Measurements from ENCODE around the gene ZDHHC3. TPM values are rescaled to one million over a fixed set of nuclear protein-coding genes. Genes with fewer than 3 reads are reported as not detected.
"Not testable (repeated sequence)": the region's sequence is repeated elsewhere in the genome, so short reads cannot be mapped to it uniquely, and the experiment has no call there.

ZDHHC3 gene
- total and polyA plus RNA-seq, 8 donors, result 11.4 to 28.3 (median 18.7) TPM

DNA sequence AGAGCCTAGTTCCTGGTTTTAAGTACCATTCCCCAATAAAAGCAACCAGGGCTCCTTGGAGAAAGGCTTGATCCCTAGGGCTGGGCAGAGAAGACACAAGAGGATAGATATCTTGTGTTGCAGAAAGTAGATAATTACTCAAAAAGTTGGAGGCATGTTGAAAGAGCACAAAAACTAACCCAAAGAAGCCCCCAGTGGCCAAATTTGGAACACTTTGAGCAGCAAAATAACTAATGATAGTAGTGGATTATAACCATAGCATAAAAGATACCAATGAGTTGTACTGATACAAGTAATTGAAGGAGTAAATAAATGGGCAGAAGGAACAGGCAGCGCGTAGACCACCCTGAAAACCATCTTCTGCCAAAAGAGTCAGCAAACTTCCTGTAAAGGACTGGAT is 12.1 kb upstream of the ZDHHC3 start:
- Histone ChIP-seq H3K9me3 (no peaks in the 10 kb centered on the region), H3K4me3 (no peak overlapping the region), H3K27me3 (no peaks in the 10 kb centered on the region), H3K27ac (no peak overlapping the region), H3K36me3 (no peaks in the 10 kb centered on the region), H3K4me1 (peaks cover 13 to 17% (median 16%) of the 10 kb centered on the region in 3 donors)
- TF ChIP-seq, protein P1, sequence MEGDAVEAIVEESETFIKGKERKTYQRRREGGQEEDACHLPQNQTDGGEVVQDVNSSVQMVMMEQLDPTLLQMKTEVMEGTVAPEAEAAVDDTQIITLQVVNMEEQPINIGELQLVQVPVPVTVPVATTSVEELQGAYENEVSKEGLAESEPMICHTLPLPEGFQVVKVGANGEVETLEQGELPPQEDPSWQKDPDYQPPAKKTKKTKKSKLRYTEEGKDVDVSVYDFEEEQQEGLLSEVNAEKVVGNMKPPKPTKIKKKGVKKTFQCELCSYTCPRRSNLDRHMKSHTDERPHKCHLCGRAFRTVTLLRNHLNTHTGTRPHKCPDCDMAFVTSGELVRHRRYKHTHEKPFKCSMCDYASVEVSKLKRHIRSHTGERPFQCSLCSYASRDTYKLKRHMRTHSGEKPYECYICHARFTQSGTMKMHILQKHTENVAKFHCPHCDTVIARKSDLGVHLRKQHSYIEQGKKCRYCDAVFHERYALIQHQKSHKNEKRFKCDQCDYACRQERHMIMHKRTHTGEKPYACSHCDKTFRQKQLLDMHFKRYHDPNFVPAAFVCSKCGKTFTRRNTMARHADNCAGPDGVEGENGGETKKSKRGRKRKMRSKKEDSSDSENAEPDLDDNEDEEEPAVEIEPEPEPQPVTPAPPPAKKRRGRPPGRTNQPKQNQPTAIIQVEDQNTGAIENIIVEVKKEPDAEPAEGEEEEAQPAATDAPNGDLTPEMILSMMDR (IDR thresholded peaks at IDR 0.05), result peak in 1 of 4 donors; percentile 16
- intact Hi-C loops (cut with DNase I), result no loop called here
- 98% methylated on average over 2 of the region's 2 CpGs for WGBS, 2 donors
- DNase-seq, result no peak
- no peak for FAIRE-seq
- ATAC-seq, result no peak

DNA sequence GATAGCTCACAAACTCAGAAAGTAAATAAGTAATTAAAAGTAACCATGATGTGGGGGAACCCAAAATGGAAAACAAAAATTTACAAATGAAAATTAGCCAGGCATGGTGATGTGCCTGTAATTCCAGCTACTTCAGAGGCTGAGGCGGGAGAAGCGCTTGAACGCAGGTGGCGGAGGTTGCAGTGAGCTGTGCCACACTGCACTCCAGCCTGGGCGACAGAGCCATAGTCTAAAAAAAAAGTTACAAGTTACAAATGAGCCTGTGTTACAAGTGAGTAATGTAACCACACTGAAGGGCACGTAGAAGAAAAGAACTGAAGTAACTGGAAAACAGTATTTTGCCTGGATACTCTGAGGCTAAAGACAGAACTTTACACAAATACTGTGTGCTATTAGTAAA is 11.4 kb upstream of the ZDHHC3 start:
- Histone ChIP-seq H3K4me3 (no peak overlapping the region), H3K36me3 (no peaks in the 10 kb centered on the region), H3K27ac (no peak overlapping the region), H3K4me1 (peaks cover 19 to 21% (median 21%) of the 10 kb centered on the region in 3 donors), H3K27me3 (no peaks in the 10 kb centered on the region), H3K9me3 (no peaks in the 10 kb centered on the region)
- FAIRE-seq, result no peak
- TF ChIP-seq, protein P1 (IDR thresholded peaks at IDR 0.05), result no peak
- 94% methylated on average over 6 of the region's 6 CpGs for WGBS, 2 donors
- intact Hi-C loops (cut with DNase I), result no loop called here
- ATAC-seq, result no peak
- DNase-seq, result no peak

DNA sequence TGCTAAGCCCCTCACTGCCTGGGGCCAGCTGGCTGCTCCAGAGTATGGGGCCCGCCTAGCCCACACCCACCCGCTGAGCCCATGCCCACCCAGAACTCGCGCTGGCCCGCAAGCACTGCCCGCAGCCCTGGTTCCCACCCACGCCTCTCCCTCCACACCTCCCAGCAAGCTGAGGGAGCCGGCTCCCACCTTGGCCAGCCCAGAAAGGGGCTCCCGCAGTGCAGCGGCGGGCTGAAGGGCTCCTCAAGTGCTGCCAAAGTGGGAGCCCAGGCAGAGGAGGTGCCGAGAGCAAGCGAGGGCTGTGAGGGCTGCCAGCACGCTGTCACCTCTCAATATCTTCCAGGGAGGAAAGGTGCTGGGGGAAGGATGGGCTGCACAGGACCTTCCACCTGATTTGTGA is 10.4 kb upstream of the ZDHHC3 start:
- H3K9me3 ChIP-seq; ATAC-seq; intact Hi-C loops (cut with DNase I); DNase-seq; H3K27me3 ChIP-seq; H3K4me3 ChIP-seq; FAIRE-seq; H3K27ac ChIP-seq; H3K36me3 ChIP-seq: not testable (repeated sequence)
- peaks cover 22 to 24% (median 22%) of the 10 kb centered on the region in 3 donors for H3K4me1 ChIP-seq
- WGBS, 2 donors, result 97% methylated on average over 14 of the region's 14 CpGs

DNA sequence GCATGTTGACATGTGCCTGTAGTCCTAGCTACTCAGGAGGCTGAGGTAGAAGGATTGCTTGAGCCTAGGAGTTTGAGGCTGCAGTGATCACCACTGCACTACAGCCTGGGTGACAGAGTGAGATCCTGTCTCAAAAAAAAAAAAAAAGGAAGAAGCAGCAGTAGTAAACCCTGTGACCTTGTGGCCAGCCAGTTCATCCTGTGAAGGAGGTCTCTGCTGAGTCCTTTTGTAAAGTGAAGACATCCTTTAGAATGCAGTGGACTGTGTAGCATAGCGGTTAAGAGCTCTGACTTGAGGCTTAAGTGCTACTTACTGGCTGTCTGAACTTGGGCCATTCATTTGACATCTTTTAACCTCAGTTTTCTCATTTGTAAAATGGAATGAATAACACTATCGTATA is 8.4 kb upstream of the ZDHHC3 start:
- intact Hi-C loops (cut with DNase I), result no loop called here
- DNase-seq (no peak), FAIRE-seq (no peak), ATAC-seq (peak in 1 of 4 donors; percentile 6)
- TF ChIP-seq, protein P1 (IDR thresholded peaks at IDR 0.05), result no peak
- 94 to 100% methylated on average over 2 of the region's 2 CpGs for WGBS, 2 donors
- Histone ChIP-seq H3K9me3 (no peaks in the 10 kb centered on the region), H3K36me3 (no peaks in the 10 kb centered on the region), H3K4me1 (peaks cover 29 to 30% (median 29%) of the 10 kb centered on the region in 3 donors), H3K27me3 (no peaks in the 10 kb centered on the region), H3K27ac (peak overlapping the region in 1 of 4 donors; percentile 46), H3K4me3 (no peak overlapping the region)

DNA sequence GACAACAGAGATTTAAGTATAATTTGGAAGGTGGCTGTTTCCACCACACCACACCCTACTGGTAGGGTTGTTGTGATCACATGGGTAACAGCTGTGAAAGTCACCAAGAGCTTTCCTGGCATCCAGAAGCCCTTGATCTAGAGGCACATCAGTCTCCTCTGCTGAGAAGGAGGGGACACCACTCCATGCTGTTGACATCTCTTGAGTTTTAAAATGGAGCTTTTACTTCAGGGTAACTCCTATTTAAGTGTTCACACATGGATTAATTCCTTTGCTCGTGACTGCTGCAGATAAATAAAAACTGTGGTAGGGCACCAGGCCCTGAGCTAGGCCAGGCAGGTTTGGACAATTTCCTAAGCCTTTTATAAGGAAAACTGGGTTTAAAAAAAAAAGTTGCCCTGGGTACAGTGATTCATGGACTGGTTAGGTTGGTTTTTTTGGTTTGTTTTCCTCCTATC is 7.5 kb upstream of the ZDHHC3 start:
- Histone ChIP-seq H3K4me1 (peaks cover 29 to 30% (median 29%) of the 10 kb centered on the region in 3 donors), H3K4me3 (no peak overlapping the region), H3K27ac (peak overlapping the region in 3 of 4 donors; percentile 18 to 76 (median 46)), H3K9me3 (no peaks in the 10 kb centered on the region), H3K36me3 (no peaks in the 10 kb centered on the region), H3K27me3 (no peaks in the 10 kb centered on the region)
- no peak for DNase-seq
- no peak for FAIRE-seq
- intact Hi-C loops (cut with DNase I), result no loop called here
- 16 to 27% methylated on average over 1 of the region's 1 CpG for WGBS, 2 donors
- ATAC-seq, result peak; percentile 69 to 72 (median 70)
- TF ChIP-seq, protein P1 (IDR thresholded peaks at IDR 0.05), result no peak
